HEK293 (cell line): Measurements from ENCODE around the gene CHN1.

Experiments
- ZNF184 ChIP-seq: fragments of 450-650 bp; IDR thresholded peaks from 2 replicates; pipeline ENCODE4 v1.5.1; 2018; ENCODE audit warnings: missing biosample characterization, mild to moderate bottlenecking, missing genetic modification characterization
- ZNF670 ChIP-seq: fragments of 450-650 bp; formaldehyde crosslinking; IDR thresholded peaks from 2 replicates; pipeline ENCODE4 v1.5.1; 2016; ENCODE audit warnings: missing biosample characterization, missing genetic modification characterization, low read depth
- TF ChIP-seq, protein P1 (sequence below): fragments of 450-650 bp; formaldehyde crosslinking; IDR thresholded peaks from 2 replicates; pipeline ENCODE4 v1.5.1; 2017; ENCODE audit warnings: missing biosample characterization, mild to moderate bottlenecking, missing genetic modification characterization, moderate library complexity
- TF ChIP-seq, protein P2 (sequence below): fragments of 450-650 bp; formaldehyde crosslinking; IDR thresholded peaks from 2 replicates; pipeline ENCODE4 v1.5.1; 2016; ENCODE audit warnings: missing biosample characterization, missing genetic modification characterization

DNA sequence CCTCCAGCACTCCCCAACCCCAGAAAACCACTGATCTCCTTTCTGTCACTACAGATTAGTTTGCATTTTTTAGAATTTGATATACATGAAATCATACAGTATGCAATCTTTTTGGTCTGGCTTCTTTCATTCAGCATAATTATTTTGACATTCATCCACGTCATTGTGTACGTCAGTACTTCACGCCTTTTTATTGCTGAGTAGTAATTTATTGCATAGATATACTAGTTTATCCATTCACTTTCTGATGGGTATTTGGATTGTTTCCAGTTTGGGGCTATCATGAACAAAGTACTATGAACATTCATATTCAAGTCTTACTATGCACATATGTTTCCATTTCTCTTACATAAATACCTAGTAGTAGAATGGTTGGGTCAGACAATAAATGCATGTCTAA, 20.1 kb upstream of the CHN1 start:
- TF ChIP-seq, protein P1, sequence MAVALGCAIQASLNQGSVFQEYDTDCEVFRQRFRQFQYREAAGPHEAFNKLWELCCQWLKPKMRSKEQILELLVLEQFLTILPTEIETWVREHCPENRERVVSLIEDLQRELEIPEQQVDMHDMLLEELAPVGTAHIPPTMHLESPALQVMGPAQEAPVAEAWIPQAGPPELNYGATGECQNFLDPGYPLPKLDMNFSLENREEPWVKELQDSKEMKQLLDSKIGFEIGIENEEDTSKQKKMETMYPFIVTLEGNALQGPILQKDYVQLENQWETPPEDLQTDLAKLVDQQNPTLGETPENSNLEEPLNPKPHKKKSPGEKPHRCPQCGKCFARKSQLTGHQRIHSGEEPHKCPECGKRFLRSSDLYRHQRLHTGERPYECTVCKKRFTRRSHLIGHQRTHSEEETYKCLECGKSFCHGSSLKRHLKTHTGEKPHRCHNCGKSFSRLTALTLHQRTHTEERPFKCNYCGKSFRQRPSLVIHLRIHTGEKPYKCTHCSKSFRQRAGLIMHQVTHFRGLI (tag by site-specific recombination) = no peak
- TF ChIP-seq ZNF184 (tag by site-specific recombination) = no peak
- no peak for TF ChIP-seq ZNF670 (tag by site-specific recombination)
- TF ChIP-seq, protein P2, sequence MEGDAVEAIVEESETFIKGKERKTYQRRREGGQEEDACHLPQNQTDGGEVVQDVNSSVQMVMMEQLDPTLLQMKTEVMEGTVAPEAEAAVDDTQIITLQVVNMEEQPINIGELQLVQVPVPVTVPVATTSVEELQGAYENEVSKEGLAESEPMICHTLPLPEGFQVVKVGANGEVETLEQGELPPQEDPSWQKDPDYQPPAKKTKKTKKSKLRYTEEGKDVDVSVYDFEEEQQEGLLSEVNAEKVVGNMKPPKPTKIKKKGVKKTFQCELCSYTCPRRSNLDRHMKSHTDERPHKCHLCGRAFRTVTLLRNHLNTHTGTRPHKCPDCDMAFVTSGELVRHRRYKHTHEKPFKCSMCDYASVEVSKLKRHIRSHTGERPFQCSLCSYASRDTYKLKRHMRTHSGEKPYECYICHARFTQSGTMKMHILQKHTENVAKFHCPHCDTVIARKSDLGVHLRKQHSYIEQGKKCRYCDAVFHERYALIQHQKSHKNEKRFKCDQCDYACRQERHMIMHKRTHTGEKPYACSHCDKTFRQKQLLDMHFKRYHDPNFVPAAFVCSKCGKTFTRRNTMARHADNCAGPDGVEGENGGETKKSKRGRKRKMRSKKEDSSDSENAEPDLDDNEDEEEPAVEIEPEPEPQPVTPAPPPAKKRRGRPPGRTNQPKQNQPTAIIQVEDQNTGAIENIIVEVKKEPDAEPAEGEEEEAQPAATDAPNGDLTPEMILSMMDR (tag by site-specific recombination) = no peak
